Body of pancreas (tissue), 4 donors: ENCODE data around the gene ATXN1.

Experiments used
- CTCF ChIP-seq, 7 experiments: fragments of 450-650 bp in 4 of 7; fragments of 200-600 bp in 3 of 7; sonication (generic) in 3 of 7; IDR thresholded peaks; one replicate each; pipeline ENCODE4 v1.5.1; 2016 to 2019; ENCODE audit warnings: antibody characterized with exemption in 7 of 7
- POLR2A ChIP-seq, 3 donors: fragments of 450-650 bp; IDR thresholded peaks; one replicate each; pipeline ENCODE4 v1.6.1; 2016; ENCODE audit warnings: antibody characterized with exemption in 3 of 3, mild to moderate bottlenecking in 2 of 3

GRCh38 chr6:16736856-16737775, 24.1 kb downstream of the ATXN1 start:
- TF ChIP-seq POLR2A (IDR thresholded peaks at IDR 0.05) (no peak), CTCF (IDR thresholded peaks at IDR 0.05) (no peak)
